ENCODE measurements around the gene ADGRG4.

DNA sequence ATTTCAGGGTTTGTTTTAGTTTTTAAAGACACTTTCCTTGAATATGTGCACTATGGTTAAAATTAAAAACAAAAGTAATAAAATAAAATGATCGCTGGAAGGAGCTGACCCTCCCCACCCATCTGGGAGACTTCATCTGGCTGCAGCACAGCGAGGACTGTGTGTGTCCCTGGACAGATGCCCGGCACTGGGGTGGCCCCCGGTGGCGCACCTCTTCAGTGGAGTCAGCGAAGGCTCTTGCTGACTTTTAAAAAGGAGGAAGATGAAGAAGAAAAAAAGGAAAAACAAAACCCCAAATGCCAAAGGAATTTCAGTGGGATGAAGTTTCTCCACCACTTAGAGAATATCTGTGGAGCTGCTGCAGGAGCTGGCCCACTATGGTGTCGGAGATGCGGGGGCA lies 5.4 kb upstream of the ADGRG4 start:
- TF ChIP-seq, protein P1, sequence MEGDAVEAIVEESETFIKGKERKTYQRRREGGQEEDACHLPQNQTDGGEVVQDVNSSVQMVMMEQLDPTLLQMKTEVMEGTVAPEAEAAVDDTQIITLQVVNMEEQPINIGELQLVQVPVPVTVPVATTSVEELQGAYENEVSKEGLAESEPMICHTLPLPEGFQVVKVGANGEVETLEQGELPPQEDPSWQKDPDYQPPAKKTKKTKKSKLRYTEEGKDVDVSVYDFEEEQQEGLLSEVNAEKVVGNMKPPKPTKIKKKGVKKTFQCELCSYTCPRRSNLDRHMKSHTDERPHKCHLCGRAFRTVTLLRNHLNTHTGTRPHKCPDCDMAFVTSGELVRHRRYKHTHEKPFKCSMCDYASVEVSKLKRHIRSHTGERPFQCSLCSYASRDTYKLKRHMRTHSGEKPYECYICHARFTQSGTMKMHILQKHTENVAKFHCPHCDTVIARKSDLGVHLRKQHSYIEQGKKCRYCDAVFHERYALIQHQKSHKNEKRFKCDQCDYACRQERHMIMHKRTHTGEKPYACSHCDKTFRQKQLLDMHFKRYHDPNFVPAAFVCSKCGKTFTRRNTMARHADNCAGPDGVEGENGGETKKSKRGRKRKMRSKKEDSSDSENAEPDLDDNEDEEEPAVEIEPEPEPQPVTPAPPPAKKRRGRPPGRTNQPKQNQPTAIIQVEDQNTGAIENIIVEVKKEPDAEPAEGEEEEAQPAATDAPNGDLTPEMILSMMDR (IDR thresholded peaks at IDR 0.05): no peak
- TF ChIP-seq POLR2A (IDR thresholded peaks at IDR 0.05): no peak

All from prostate gland (tissue), 2 donors.